GM21528 (cell line): ENCODE measurements around the gene KIF16B.

Source experiments
- ATAC-seq: cut with Tn5 transposase; IDR thresholded peaks from one replicate; pipeline ENCODE4 v1.9.1; 2021; ENCODE audit warnings: mild to moderate bottlenecking, moderate library complexity; ENCODE audit not compliant: unreplicated experiment, low FRiP score

Gene KIF16B

GRCh38 chr20:16408981-16409380, 164.3 kb downstream of the KIF16B start:
- no peak for ATAC-seq

DNA sequence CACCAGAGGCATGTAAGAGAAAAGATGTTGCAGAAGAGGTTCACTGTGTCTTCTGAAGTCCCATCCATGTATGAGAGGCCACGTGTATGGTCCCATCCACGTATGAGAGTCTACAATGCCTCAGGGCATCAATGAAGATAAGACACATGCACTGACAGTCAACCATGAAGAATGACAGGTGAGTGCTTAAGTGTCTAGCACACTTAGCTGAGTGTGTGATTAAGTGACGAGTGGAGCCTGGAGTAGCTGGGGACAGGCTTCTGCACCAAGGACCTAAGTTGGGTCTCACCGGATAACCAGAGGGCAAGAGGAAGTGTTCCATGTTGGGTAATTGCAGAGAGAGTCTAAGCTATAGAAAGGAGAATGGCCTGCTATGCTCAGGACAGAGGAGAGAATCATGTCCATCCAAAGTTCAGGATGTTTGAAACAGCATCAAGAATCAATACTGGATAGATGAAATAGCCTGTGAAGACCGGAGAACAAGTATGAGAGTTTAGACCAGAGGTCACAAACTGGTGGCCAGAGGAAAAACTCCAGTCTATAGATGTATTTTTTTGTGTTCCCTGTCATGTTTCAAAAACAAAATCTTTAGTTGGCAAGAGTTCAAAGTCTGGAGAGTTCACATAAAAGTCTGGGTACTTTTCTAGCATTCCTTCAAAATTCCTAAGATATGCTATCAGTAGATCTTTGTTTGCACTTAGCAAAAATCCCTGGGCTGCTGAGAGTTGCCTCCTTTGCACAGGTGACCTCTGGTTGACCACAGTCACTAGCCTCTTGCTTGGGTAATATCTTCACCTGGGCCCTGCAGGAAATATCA, 165.8 kb downstream of the KIF16B start:
- ATAC-seq: no peak

DNA sequence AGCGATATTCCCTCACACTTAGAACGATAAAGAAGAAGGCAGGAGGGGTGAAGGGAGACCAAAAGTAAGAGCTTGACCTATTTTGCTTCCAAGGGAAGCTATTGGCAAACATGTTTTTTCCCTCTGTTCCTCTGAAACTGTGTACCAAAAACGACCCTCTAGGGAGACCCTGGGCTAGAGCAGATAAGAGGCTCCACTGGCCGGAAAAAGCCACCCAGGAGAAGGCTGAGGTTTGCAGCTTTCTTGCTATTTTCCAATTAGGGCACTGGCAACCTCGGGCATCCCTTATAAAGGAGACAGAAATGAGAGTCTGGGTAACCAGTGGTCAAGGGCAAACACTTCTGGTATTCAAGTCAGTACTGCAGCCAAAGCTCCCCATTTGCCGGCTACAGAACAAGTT, 168.0 kb downstream of the KIF16B start:
- ATAC-seq: no peak

DNA sequence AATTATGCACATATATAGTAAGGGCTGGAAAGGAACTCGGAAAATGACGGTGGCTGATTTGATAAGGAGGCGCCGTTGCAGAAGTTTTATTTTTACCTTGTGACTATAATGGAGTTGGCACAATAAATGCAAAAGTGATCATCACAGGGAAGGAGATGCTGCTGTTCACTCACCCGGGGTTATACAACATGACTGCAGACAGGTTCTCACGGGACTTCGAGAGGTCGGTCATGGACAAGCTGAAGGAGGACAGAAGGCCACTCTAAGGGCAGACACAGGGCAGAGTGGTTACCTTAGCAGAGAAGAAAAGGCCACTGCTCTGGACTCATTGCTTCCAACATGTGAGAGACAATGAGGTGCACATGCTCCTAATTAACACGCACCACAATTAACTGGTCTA, 168.6 kb downstream of the KIF16B start:
- no peak for ATAC-seq

- no peak for ATAC-seq
These were observed 169.1 kb downstream of the KIF16B start for GRCh38 chr20:16404171-16404570.

- no peak for ATAC-seq
These were observed 173.0 kb downstream of the KIF16B start for GRCh38 chr20:16400234-16400633.

DNA sequence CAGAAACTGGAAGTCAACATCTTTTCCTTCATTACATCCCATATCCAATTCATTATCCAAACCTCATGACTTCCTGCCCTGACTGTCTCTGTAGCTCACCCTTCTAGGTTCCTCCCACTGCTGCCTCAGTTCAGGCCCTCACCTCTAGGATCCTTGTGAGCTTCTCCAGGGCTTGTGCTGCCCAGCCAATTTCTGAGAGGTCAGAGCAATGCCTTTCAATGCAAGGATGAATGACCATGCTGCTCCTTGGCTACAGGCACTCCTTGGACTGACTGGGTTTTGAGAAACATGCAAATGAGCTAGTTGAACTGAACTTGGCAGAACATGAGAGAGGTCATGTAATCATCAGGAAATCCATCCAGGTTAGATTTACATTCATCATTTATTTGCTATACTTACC, 173.4 kb downstream of the KIF16B start:
- no peak for ATAC-seq

DNA sequence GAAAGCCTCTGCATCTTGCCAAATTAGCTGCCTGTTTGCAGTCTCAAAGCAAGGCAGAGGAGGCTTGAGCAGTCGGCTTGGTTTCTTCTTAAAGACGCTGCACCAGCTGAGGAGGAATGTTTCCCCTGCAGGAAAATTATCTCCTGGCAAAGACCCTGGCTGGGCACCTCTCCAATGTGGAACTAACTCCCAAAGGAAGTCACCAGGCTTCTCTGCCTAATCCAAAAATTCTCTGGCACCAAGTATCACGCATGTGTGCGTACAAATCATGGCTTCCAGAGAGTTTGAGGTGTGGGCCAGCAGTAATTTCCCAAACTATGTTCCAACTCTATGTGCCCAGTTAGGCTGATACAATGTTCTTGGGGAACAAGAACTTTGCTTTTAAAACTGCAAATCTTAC, 176.2 kb downstream of the KIF16B start:
- ATAC-seq: no peak

- no peak for ATAC-seq
These were observed 177.9 kb downstream of the KIF16B start for GRCh38 chr20:16395366-16395765.

DNA sequence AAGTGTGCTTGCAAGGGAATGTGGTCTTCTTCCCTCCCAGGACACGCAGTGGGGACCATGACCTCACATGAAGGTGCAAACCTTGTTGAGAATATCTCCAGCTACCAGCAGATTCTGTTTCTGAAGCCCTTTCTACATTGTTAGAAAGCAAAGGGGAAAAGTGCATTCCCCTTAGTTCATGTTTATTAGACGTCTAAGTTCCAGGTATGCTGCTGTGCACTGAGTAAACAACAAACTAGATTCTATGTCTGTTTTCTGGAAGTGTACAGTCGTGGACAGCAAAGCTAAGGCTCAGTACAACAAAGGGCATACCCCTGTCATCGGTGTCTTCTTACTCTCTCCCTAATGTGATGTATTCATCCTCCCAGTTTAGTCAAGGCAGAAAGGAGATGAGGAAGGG, 178.5 kb downstream of the KIF16B start:
- no peak for ATAC-seq

DNA sequence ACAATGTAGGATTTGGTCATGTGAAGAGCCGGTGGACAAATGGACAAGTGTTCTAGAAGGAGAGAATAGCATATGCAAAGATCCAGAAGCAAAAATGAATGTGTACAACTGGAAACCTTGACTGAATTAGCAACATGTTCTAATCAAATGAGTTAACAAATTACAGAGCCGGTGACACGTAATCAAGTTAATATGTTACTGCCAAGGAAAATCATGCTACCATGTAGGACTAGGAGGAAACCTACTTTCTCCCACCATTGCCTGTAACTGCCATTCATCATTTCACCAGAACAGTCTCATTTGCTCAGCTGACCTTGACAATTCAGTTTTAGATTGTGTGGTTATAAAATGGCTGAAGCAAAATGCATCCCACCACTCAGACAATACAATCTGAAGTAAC, 179.4 kb downstream of the KIF16B start:
- ATAC-seq: no peak

DNA sequence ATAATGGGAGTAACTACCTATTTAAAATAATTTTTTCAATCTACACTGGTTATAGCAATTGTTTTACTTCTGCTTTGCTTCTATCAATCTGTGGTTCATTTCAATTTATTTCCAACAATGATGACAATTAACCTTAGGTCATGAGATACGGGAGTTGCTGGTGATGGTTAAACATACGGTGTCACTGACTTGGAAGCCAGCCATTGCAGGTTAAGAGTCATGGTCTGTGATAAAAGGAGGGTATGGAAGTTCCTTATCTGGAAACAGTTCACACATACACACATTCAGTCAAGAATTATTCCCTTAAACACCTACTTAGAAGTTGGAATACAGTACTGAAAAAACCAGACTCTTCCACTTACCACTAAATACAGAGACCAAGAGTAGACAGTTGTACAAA, 180.0 kb downstream of the KIF16B start:
- ATAC-seq: no peak

- peak; percentile 94 for ATAC-seq
These were observed 180.9 kb downstream of the KIF16B start for GRCh38 chr20:16392346-16392745.

DNA sequence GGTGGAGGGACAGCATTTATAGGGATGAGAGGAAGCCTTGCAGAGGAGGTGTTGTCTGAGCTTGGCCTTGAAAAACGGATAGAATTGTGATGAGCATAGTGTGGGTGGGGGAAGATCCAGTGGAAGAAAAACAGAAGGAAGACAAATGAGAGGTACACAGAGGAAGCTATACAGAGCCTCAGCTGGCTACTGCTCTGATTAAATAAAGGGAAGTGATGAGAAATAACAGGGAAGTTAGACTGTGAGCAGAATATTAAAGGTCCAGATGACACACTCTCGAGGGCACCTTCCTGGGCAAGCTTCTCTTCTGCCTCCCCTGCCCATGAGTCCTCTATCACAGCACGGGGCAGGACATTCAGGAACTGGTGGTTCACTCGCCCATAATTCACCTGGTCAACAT, 182.3 kb downstream of the KIF16B start:
- no peak for ATAC-seq

DNA sequence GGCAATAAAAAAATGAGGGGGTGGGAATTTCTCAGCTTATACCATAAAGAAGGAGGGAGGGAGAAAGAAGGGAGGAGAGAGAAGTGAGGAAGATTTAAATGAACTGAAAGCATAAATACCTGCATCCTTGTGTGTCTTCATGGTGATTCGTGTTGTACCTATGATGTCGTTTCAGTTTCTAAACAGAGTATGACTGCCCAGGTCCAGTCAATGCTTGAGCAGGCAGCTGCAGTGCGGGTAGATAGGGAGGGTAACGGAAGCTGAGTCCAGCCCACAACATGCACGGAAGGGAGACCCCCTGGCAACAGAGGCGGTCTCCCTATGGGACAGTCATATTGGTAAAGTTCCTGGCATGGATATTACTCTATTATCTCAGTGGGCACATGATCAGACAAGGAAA, 184.5 kb downstream of the KIF16B start:
- no peak for ATAC-seq

- ATAC-seq: no peak
These were observed 185.6 kb downstream of the KIF16B start for GRCh38 chr20:16387666-16388065.

DNA sequence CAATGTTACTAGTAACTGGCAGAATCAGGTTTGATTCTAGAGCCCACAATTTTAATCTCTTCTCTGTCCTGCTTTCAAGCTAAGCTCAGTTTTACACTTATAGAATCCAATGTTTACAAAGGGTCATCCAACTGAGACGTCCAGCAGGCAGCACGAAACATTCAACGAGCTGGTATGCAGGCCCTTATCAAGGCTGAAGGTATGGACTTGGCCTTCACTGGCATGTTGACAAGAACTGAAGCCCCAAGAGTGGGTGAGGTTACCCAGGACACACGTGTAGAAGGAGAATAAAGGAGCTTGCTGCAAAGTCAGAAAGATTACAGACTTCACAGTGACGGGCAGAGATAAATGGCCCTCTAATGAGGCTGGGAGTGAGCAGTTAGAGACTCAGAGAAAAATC, 187.4 kb downstream of the KIF16B start:
- ATAC-seq: no peak

- ATAC-seq: no peak
These were observed 187.8 kb downstream of the KIF16B start for GRCh38 chr20:16385462-16385861.

- no peak for ATAC-seq
These were observed 191.8 kb downstream of the KIF16B start for GRCh38 chr20:16381444-16381843.

- no peak for ATAC-seq
These were observed 194.4 kb downstream of the KIF16B start for GRCh38 chr20:16378712-16379370.

DNA sequence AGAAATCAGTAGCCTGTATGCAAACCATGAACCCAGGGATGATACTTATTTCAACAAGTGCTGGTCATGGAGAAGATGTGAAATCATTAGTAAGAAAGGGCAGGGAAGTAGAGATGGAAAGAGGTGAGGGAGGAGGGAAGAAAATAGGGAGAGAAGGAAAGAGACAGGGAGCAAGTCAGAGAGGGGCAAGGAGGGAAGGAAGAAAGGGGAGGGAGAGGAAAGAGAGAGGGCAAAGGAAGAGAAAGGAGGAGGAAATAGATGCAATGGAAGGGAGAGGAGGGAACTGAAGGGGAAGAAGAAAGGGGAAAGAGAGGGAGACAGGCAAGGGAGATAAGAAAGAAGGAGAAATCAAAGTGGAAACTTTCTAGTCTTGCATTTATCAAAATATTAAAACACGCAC, 195.1 kb downstream of the KIF16B start:
- no peak for ATAC-seq

- ATAC-seq: no peak
These were observed 203.8 kb downstream of the KIF16B start for GRCh38 chr20:16369441-16369840.
